ENCODE measurements around the gene SYT6.

GRCh38 chr1:114177282-114177681, 23.6 kb upstream of the SYT6 start:
- TF ChIP-seq POLR2A (IDR thresholded peaks at IDR 0.05) (no peak), CTCF (IDR thresholded peaks at IDR 0.05) (no peak), EP300 (IDR thresholded peaks at IDR 0.05; ENCODE audit: low read depth) (no peak)
